Measurements from ENCODE around the gene REXO5.
"Not testable (repeated sequence)": the region's sequence is repeated elsewhere in the genome, so short reads cannot be mapped to it uniquely, and the experiment has no call there.

Gene REXO5

GRCh38 chr16:20806168-20807050 lies at the start of gene REXO5, which contains the start of gene ERI2:
Gene REXO5, plus strand, starts transcription at chr16:20806527. Its CDS starts 427 bp downstream, at chr16:20806954.
Gene ERI2, minus strand, starts transcription at chr16:20806472. Its CDS starts 42 bp downstream, at chr16:20806430.
- DNase-seq (ENCODE audit: low read depth, low spot score): peak; percentile 97

GRCh38 chr16:20760346-20760745 lies 46.0 kb upstream of the REXO5 start:
- DNase-seq (ENCODE audit: low read depth, low spot score): no peak

- no peak for DNase-seq (ENCODE audit: low read depth, low spot score)
Observed at GRCh38 chr16:20761175-20761574, 45.2 kb upstream of the REXO5 start.

- no peak for DNase-seq (ENCODE audit: low read depth, low spot score)
Observed at GRCh38 chr16:20762404-20763123, 43.8 kb upstream of the REXO5 start.

GRCh38 chr16:20763461-20764232 lies 42.7 kb upstream of the REXO5 start, which contains the start of gene ACSM3:
Gene ACSM3, plus strand, starts transcription at chr16:20764014. Its CDS starts 6,021 bp downstream, at chr16:20770035.
- DNase-seq (ENCODE audit: low read depth, low spot score): peak; percentile 79

GRCh38 chr16:20764448-20764847 lies 41.9 kb upstream of the REXO5 start:
- DNase-seq (ENCODE audit: low read depth, low spot score): not testable (repeated sequence)

GRCh38 chr16:20765732-20766131 lies 40.6 kb upstream of the REXO5 start:
- DNase-seq (ENCODE audit: low read depth, low spot score): no peak

GRCh38 chr16:20766294-20766693 lies 40.0 kb upstream of the REXO5 start:
- DNase-seq (ENCODE audit: low read depth, low spot score): no peak

GRCh38 chr16:20767577-20767976 lies 38.8 kb upstream of the REXO5 start:
- no peak for DNase-seq (ENCODE audit: low read depth, low spot score)

GRCh38 chr16:20768121-20768520 lies 38.2 kb upstream of the REXO5 start:
- DNase-seq (ENCODE audit: low read depth, low spot score): no peak

GRCh38 chr16:20768818-20769217 lies 37.5 kb upstream of the REXO5 start:
- DNase-seq (ENCODE audit: low read depth, low spot score): no peak

GRCh38 chr16:20773679-20774078 lies 32.6 kb upstream of the REXO5 start:
- DNase-seq (ENCODE audit: low read depth, low spot score): no peak

- peak; percentile 89 for DNase-seq (ENCODE audit: low read depth, low spot score)
Observed at GRCh38 chr16:20774703-20775362, 31.5 kb upstream of the REXO5 start.

GRCh38 chr16:20781697-20782096 lies 24.6 kb upstream of the REXO5 start:
- DNase-seq (ENCODE audit: low read depth, low spot score): no peak

GRCh38 chr16:20782470-20782869 lies 23.9 kb upstream of the REXO5 start:
- no peak for DNase-seq (ENCODE audit: low read depth, low spot score)

- DNase-seq (ENCODE audit: low read depth, low spot score): no peak
Observed at GRCh38 chr16:20784204-20784603, 22.1 kb upstream of the REXO5 start.

- DNase-seq (ENCODE audit: low read depth, low spot score): no peak
Observed at GRCh38 chr16:20789130-20789529, 17.2 kb upstream of the REXO5 start.

GRCh38 chr16:20791923-20792612 lies 14.3 kb upstream of the REXO5 start:
- no peak for DNase-seq (ENCODE audit: low read depth, low spot score)

GRCh38 chr16:20798364-20798763 lies 8.0 kb upstream of the REXO5 start:
- no peak for DNase-seq (ENCODE audit: low read depth, low spot score)

- DNase-seq (ENCODE audit: low read depth, low spot score): no peak
Observed at GRCh38 chr16:20799599-20799998, 6.7 kb upstream of the REXO5 start.

GRCh38 chr16:20801278-20801677 lies 5.0 kb upstream of the REXO5 start:
- DNase-seq (ENCODE audit: low read depth, low spot score): no peak

Measured in ELF-1 (cell line).